Nephron (organoid): ENCODE results near the gene DGKE.

ENCODE experiments used
- H3K27ac Mint-ChIP-seq, 3 experiments: 2 replicates each; pipeline ENCODE4 v1.8.0; 2020; ENCODE audit warnings: mixed read lengths in 3 of 3, mild to moderate bottlenecking in 2 of 3, moderate library complexity in 1 of 3
- H3K27me3 Mint-ChIP-seq: 2 replicates; pipeline ENCODE4 v1.8.0; 2021; ENCODE audit warnings: low read depth, mild to moderate bottlenecking, moderate library complexity, mixed read lengths
- H3K36me3 Mint-ChIP-seq: 2 replicates; pipeline ENCODE4 v1.8.0; 2020; ENCODE audit warnings: low read depth, mixed read lengths
- H3K4me1 Mint-ChIP-seq: 2 replicates; pipeline ENCODE4 v1.8.0; 2020; ENCODE audit warnings: mixed read lengths
- H3K4me3 Mint-ChIP-seq, 3 experiments: 2 replicates each; pipeline ENCODE4 v1.8.0; 2020; ENCODE audit warnings: mild to moderate bottlenecking in 3 of 3, mixed read lengths in 3 of 3, moderate library complexity in 2 of 3
- H3K9me3 Mint-ChIP-seq: 2 replicates; pipeline ENCODE4 v1.8.0; 2020; ENCODE audit warnings: mixed read lengths
- TF ChIP-seq, protein P1 (sequence below), 3 experiments: fragments of 200-600 bp; sonication (generic); IDR thresholded peaks; one replicate each; pipeline ENCODE4 v1.5.0; 2021; ENCODE audit warnings: antibody characterized with exemption in 3 of 3; ENCODE audit not compliant: unreplicated experiment in 3 of 3

Gene DGKE

DNA sequence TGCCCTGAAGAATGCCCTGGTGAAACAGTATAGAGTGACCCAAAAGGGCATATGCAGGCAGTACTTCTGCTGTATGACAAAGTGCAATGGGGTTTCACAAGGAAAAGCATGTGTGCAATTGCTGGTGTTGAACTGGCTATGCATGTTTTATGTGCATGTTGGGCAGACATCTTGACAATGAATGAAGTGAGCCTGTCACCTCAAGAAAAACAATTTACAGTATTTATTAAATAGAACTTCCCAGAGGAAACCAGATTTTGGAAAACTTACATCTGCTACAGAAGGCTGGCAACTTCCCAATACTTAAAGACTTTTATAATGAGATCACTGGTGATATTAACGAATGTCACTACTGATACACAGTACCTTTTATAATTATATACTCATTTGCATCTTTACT is 30.9 kb upstream of the DGKE start:
- TF ChIP-seq, protein P1, sequence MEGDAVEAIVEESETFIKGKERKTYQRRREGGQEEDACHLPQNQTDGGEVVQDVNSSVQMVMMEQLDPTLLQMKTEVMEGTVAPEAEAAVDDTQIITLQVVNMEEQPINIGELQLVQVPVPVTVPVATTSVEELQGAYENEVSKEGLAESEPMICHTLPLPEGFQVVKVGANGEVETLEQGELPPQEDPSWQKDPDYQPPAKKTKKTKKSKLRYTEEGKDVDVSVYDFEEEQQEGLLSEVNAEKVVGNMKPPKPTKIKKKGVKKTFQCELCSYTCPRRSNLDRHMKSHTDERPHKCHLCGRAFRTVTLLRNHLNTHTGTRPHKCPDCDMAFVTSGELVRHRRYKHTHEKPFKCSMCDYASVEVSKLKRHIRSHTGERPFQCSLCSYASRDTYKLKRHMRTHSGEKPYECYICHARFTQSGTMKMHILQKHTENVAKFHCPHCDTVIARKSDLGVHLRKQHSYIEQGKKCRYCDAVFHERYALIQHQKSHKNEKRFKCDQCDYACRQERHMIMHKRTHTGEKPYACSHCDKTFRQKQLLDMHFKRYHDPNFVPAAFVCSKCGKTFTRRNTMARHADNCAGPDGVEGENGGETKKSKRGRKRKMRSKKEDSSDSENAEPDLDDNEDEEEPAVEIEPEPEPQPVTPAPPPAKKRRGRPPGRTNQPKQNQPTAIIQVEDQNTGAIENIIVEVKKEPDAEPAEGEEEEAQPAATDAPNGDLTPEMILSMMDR (IDR thresholded peaks at IDR 0.05; ENCODE audit: unreplicated experiment in 3 of 3): no peak
- Mint-ChIP-seq H3K4me3 (no peak overlapping the region), H3K27ac (no peak overlapping the region), H3K27me3 (peaks cover 15% of the 10 kb centered on the region), H3K4me1 (peaks cover 33% of the 10 kb centered on the region), H3K9me3 (no peaks in the 10 kb centered on the region), H3K36me3 (no peaks in the 10 kb centered on the region)

DNA sequence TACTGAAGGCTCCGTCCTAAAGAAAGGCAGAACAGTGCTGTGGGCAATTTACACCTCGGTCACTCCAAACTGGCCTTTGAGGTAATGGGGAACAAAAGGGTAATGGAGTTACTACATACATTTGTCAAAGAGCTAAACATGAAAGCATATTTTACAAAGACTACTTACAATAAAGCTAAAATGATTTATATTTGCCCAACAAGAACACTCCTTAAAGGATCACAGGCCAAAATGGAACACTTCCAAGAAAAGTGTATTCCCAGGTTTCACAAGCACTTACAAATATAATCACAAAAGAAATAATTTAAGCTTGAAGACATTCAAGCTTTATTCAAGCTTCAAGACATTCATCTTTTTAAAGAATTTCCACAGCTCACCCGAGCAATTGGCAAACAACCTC is 29.5 kb upstream of the DGKE start:
- Mint-ChIP-seq H3K9me3 (no peaks in the 10 kb centered on the region), H3K36me3 (no peaks in the 10 kb centered on the region), H3K27ac (peak overlapping the region; percentile 19 to 43 (median 30)), H3K27me3 (peaks cover 4% of the 10 kb centered on the region), H3K4me1 (peaks cover 33% of the 10 kb centered on the region), H3K4me3 (no peak overlapping the region)
- TF ChIP-seq, protein P1 (IDR thresholded peaks at IDR 0.05; ENCODE audit: unreplicated experiment in 3 of 3): no peak

DNA sequence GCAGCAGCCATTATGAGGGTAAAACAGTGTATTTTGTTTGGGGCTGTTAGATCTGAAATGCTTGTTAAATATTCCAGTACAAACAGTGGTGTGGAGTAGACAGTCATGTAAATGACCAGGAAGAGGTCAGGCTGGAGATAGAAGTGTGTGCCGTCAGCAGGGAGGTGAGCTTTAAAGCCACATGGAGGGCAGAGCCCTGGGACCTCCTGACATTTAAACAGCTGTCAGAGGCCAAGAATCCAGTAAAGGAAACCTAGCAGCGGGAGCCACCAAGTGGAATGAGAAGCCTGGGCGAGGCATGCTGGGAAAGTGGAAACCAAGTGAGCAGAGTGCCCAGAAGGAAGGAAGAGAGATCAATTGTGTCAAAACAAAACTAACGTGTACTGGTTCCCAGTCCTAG is 27.0 kb upstream of the DGKE start:
- H3K27me3 Mint-ChIP-seq: no peaks in the 10 kb centered on the region
- H3K4me1 Mint-ChIP-seq: peaks cover 34% of the 10 kb centered on the region
- no peaks in the 10 kb centered on the region for H3K36me3 Mint-ChIP-seq
- H3K4me3 Mint-ChIP-seq: no peak overlapping the region
- no peaks in the 10 kb centered on the region for H3K9me3 Mint-ChIP-seq
- TF ChIP-seq, protein P1 (IDR thresholded peaks at IDR 0.05; ENCODE audit: unreplicated experiment in 3 of 3): no peak
- peak overlapping the region in 2 of 3 experiments; percentile 2 to 27 for H3K27ac Mint-ChIP-seq

DNA sequence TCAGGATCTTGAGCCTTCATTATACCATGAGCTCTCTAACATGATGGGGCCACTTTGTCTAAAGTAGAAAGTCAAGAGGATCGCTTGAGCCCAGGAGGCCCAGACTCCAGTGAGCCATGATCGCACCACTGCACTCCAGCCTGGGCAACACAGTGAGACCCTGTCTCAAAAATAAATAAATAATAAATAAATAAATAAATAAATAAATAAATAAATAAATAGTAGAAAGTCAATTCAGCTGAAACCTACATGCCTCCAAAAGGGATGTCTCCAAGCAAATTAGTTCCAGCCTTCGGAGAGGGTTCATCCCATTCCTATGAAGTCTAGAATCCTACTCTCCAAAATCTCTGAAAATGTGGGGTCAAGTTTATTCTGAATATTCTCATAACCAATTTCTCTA is 26.2 kb upstream of the DGKE start:
- no peak overlapping the region for H3K27ac Mint-ChIP-seq

DNA sequence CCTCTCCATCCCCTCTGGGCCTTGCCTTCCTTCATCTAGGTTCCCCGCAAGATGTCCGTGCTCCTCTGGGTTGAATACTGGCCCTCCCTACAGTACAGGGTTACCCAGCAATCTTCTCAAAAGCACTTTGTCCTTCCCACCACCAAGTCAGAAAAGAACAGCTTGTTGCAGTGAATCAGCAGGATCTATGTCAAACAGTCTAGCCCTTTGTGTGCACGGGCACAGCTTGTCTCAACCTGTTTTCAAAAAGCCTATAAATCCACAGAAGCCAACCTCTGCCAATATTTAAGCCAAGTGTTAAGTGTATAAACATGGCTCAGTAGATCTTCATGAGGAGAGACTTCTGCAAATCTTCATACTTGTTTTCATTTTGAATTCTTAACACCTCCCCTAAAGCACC is 25.4 kb upstream of the DGKE start:
- peaks cover 43% of the 10 kb centered on the region for H3K4me1 Mint-ChIP-seq
- H3K9me3 Mint-ChIP-seq: no peaks in the 10 kb centered on the region
- TF ChIP-seq, protein P1 (IDR thresholded peaks at IDR 0.05; ENCODE audit: unreplicated experiment in 3 of 3): no peak
- H3K27me3 Mint-ChIP-seq: peaks cover 4% of the 10 kb centered on the region
- H3K36me3 Mint-ChIP-seq: no peaks in the 10 kb centered on the region
- no peak overlapping the region for H3K27ac Mint-ChIP-seq
- no peak overlapping the region for H3K4me3 Mint-ChIP-seq

More for the DNA sequence above, 26.2 kb upstream of the DGKE start:
- TF ChIP-seq, protein P1 (IDR thresholded peaks at IDR 0.05; ENCODE audit: unreplicated experiment in 3 of 3): no peak
- no peaks in the 10 kb centered on the region for H3K9me3 Mint-ChIP-seq
- H3K27me3 Mint-ChIP-seq: no peaks in the 10 kb centered on the region
- H3K36me3 Mint-ChIP-seq: no peaks in the 10 kb centered on the region
- H3K4me3 Mint-ChIP-seq: no peak overlapping the region
- H3K4me1 Mint-ChIP-seq: peaks cover 40% of the 10 kb centered on the region

DNA sequence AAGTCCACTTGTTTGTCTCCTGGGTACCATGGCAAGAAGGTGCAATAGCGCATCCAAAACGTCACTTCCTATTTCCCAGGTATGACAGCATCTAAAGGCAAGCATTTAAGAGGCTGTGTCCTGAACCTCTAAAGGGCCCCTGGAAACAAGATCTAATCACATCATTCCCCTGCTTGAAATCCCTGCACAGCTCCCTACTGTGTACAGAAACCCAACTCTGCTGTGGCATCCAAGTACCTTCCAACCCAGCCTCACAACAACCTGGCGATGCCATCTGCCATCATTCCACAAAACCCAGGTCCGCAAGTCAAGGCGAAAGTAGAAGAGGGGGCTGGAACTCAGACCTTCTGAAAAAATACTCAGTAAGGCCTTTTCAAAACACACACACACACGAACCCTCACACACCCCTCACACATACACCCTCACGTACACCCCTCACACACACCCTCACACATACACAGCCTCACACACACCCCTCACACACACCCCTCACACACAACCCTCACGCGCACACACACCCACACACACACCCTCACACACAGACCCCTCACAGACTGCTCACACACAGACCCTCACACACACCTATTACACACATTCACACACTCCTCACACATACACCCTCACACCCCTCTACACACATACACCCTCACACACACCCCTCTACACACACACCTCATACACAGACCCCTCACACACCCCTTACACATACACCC is 24.7 kb upstream of the DGKE start:
- no peaks in the 10 kb centered on the region for H3K36me3 Mint-ChIP-seq
- TF ChIP-seq, protein P1 (IDR thresholded peaks at IDR 0.05; ENCODE audit: unreplicated experiment in 3 of 3): no peak
- H3K27ac Mint-ChIP-seq: no peak overlapping the region
- H3K27me3 Mint-ChIP-seq: peaks cover 4% of the 10 kb centered on the region
- H3K4me3 Mint-ChIP-seq: no peak overlapping the region
- H3K4me1 Mint-ChIP-seq: peaks cover 42% of the 10 kb centered on the region
- no peaks in the 10 kb centered on the region for H3K9me3 Mint-ChIP-seq
